Measurements from ENCODE around the gene THAP7.

DNA sequence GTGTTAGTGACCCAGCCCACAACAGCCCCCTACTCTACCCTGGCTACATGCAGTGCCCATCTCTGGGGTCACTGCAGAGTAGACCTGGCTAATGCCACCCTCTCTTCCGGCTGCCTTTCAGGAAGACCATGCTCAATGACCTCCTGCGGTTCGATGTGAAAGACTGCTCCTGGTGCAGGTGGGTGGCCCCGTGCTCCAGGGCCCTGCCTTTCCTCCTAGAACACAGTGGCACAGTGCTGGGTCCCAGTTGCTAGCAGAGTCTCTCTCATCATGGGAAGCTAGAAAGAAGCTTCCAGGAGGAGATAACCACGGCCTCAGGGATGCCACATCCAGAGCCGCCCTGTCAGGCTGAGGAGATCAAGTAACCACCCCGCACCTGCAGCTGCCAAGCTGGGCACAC lies 16.2 kb downstream of the THAP7 start:
- TF ChIP-seq CTCF (IDR thresholded peaks at IDR 0.05) (no peak), EZH2 (IDR thresholded peaks at IDR 0.05; ENCODE audit: borderline replicate concordance, insufficient read depth, low read depth, low read length, poor library complexity, severe bottlenecking) (no peak)
